ENCODE results near the gene HOXC9.

Gene HOXC9

GRCh38 chr12:53955776-53956250 lies 44.1 kb upstream of the HOXC9 start:
- Histone ChIP-seq H3K4me3 (ENCODE audit: low read length) (no peak overlapping the region), H3K36me3 (ENCODE audit: insufficient read depth, low read depth, low read length) (no peaks in the 10 kb centered on the region), H3K4me1 (ENCODE audit: insufficient read depth, low read length) (no peaks in the 10 kb centered on the region), H3K27me3 (ENCODE audit: insufficient read depth, low read length) (peaks cover 100% of the 10 kb centered on the region), H3K9ac (ENCODE audit: low read depth, low read length) (no peak overlapping the region), H3K27ac (ENCODE audit: low read length) (no peak overlapping the region), H3K9me3 (ENCODE audit: insufficient read depth, low read depth, low read length) (peaks cover 8% of the 10 kb centered on the region; the same call in 1 of the 2 replicates)

- Histone ChIP-seq H3K9me3 (ENCODE audit: insufficient read depth, low read depth, low read length) (peaks cover 8% of the 10 kb centered on the region; the same call in 1 of the 2 replicates), H3K27ac (ENCODE audit: low read length) (no peak overlapping the region), H3K4me3 (ENCODE audit: low read length) (no peak overlapping the region), H3K36me3 (ENCODE audit: insufficient read depth, low read depth, low read length) (no peaks in the 10 kb centered on the region), H3K4me1 (ENCODE audit: insufficient read depth, low read length) (no peaks in the 10 kb centered on the region), H3K9ac (ENCODE audit: low read depth, low read length) (no peak overlapping the region), H3K27me3 (ENCODE audit: insufficient read depth, low read length) (peaks cover 100% of the 10 kb centered on the region)
Observed at GRCh38 chr12:53956251-53956887, 43.6 kb upstream of the HOXC9 start.

- no peak overlapping the region for H3K9ac ChIP-seq (ENCODE audit: low read depth, low read length)
- no peaks in the 10 kb centered on the region for H3K4me1 ChIP-seq (ENCODE audit: insufficient read depth, low read length)
- no peak overlapping the region for H3K27ac ChIP-seq (ENCODE audit: low read length)
- no peak overlapping the region for H3K4me3 ChIP-seq (ENCODE audit: low read length)
- no peaks in the 10 kb centered on the region for H3K36me3 ChIP-seq (ENCODE audit: insufficient read depth, low read depth, low read length)
- peaks cover 8% of the 10 kb centered on the region; the same call in 1 of the 2 replicates for H3K9me3 ChIP-seq (ENCODE audit: insufficient read depth, low read depth, low read length)
- H3K27me3 ChIP-seq (ENCODE audit: insufficient read depth, low read length): peaks cover 100% of the 10 kb centered on the region
Observed at GRCh38 chr12:53956914-53957536, 42.9 kb upstream of the HOXC9 start.

GRCh38 chr12:53958128-53958527 lies 41.8 kb upstream of the HOXC9 start:
- H3K9ac ChIP-seq (ENCODE audit: low read depth, low read length): no peak overlapping the region
- H3K27ac ChIP-seq (ENCODE audit: low read length): no peak overlapping the region
- H3K4me3 ChIP-seq (ENCODE audit: low read length): no peak overlapping the region
- H3K27me3 ChIP-seq (ENCODE audit: insufficient read depth, low read length): peaks cover 100% of the 10 kb centered on the region
- no peaks in the 10 kb centered on the region for H3K4me1 ChIP-seq (ENCODE audit: insufficient read depth, low read length)
- no peaks in the 10 kb centered on the region for H3K36me3 ChIP-seq (ENCODE audit: insufficient read depth, low read depth, low read length)
- H3K9me3 ChIP-seq (ENCODE audit: insufficient read depth, low read depth, low read length): peaks cover 8% of the 10 kb centered on the region; the same call in 1 of the 2 replicates

GRCh38 chr12:53959314-53959713 lies 40.6 kb upstream of the HOXC9 start:
- H3K27ac ChIP-seq (ENCODE audit: low read length): no peak overlapping the region
- peaks cover 8% of the 10 kb centered on the region; the same call in 1 of the 2 replicates for H3K9me3 ChIP-seq (ENCODE audit: insufficient read depth, low read depth, low read length)
- no peak overlapping the region for H3K4me3 ChIP-seq (ENCODE audit: low read length)
- H3K9ac ChIP-seq (ENCODE audit: low read depth, low read length): no peak overlapping the region
- H3K4me1 ChIP-seq (ENCODE audit: insufficient read depth, low read length): no peaks in the 10 kb centered on the region
- peaks cover 100% of the 10 kb centered on the region for H3K27me3 ChIP-seq (ENCODE audit: insufficient read depth, low read length)
- H3K36me3 ChIP-seq (ENCODE audit: insufficient read depth, low read depth, low read length): no peaks in the 10 kb centered on the region

GRCh38 chr12:53960187-53961024 lies 39.6 kb upstream of the HOXC9 start:
- H3K27ac ChIP-seq (ENCODE audit: low read length): no peak overlapping the region
- peaks cover 8% of the 10 kb centered on the region; the same call in 1 of the 2 replicates for H3K9me3 ChIP-seq (ENCODE audit: insufficient read depth, low read depth, low read length)
- H3K27me3 ChIP-seq (ENCODE audit: insufficient read depth, low read length): peaks cover 100% of the 10 kb centered on the region
- no peaks in the 10 kb centered on the region for H3K4me1 ChIP-seq (ENCODE audit: insufficient read depth, low read length)
- H3K36me3 ChIP-seq (ENCODE audit: insufficient read depth, low read depth, low read length): no peaks in the 10 kb centered on the region
- H3K9ac ChIP-seq (ENCODE audit: low read depth, low read length): no peak overlapping the region
- H3K4me3 ChIP-seq (ENCODE audit: low read length): no peak overlapping the region

- peaks cover 8% of the 10 kb centered on the region; the same call in 1 of the 2 replicates for H3K9me3 ChIP-seq (ENCODE audit: insufficient read depth, low read depth, low read length)
- no peak overlapping the region for H3K4me3 ChIP-seq (ENCODE audit: low read length)
- no peak overlapping the region for H3K27ac ChIP-seq (ENCODE audit: low read length)
- no peaks in the 10 kb centered on the region for H3K4me1 ChIP-seq (ENCODE audit: insufficient read depth, low read length)
- H3K9ac ChIP-seq (ENCODE audit: low read depth, low read length): no peak overlapping the region
- H3K36me3 ChIP-seq (ENCODE audit: insufficient read depth, low read depth, low read length): no peaks in the 10 kb centered on the region
- peaks cover 100% of the 10 kb centered on the region for H3K27me3 ChIP-seq (ENCODE audit: insufficient read depth, low read length)
Observed at GRCh38 chr12:53961025-53961761, 38.8 kb upstream of the HOXC9 start.

GRCh38 chr12:53963005-53963404 lies 37.0 kb upstream of the HOXC9 start:
- Histone ChIP-seq H3K36me3 (ENCODE audit: insufficient read depth, low read depth, low read length) (no peaks in the 10 kb centered on the region), H3K4me1 (ENCODE audit: insufficient read depth, low read length) (no peaks in the 10 kb centered on the region), H3K4me3 (ENCODE audit: low read length) (no peak overlapping the region), H3K9ac (ENCODE audit: low read depth, low read length) (no peak overlapping the region), H3K27ac (ENCODE audit: low read length) (no peak overlapping the region), H3K9me3 (ENCODE audit: insufficient read depth, low read depth, low read length) (peaks cover 6% of the 10 kb centered on the region; the same call in 1 of the 2 replicates), H3K27me3 (ENCODE audit: insufficient read depth, low read length) (peaks cover 100% of the 10 kb centered on the region)

- H3K9me3 ChIP-seq (ENCODE audit: insufficient read depth, low read depth, low read length): peaks cover 6% of the 10 kb centered on the region; the same call in 1 of the 2 replicates
- H3K27me3 ChIP-seq (ENCODE audit: insufficient read depth, low read length): peaks cover 100% of the 10 kb centered on the region
- H3K27ac ChIP-seq (ENCODE audit: low read length): no peak overlapping the region
- no peaks in the 10 kb centered on the region for H3K36me3 ChIP-seq (ENCODE audit: insufficient read depth, low read depth, low read length)
- no peak overlapping the region for H3K4me3 ChIP-seq (ENCODE audit: low read length)
- no peak overlapping the region for H3K9ac ChIP-seq (ENCODE audit: low read depth, low read length)
- no peaks in the 10 kb centered on the region for H3K4me1 ChIP-seq (ENCODE audit: insufficient read depth, low read length)
Observed at GRCh38 chr12:53963434-53964314, 36.3 kb upstream of the HOXC9 start.

GRCh38 chr12:53964315-53964713 lies 35.6 kb upstream of the HOXC9 start:
- no peak overlapping the region for H3K4me3 ChIP-seq (ENCODE audit: low read length)
- H3K36me3 ChIP-seq (ENCODE audit: insufficient read depth, low read depth, low read length): no peaks in the 10 kb centered on the region
- peaks cover 100% of the 10 kb centered on the region for H3K27me3 ChIP-seq (ENCODE audit: insufficient read depth, low read length)
- H3K27ac ChIP-seq (ENCODE audit: low read length): no peak overlapping the region
- H3K9me3 ChIP-seq (ENCODE audit: insufficient read depth, low read depth, low read length): peaks cover 6% of the 10 kb centered on the region; the same call in 1 of the 2 replicates
- no peaks in the 10 kb centered on the region for H3K4me1 ChIP-seq (ENCODE audit: insufficient read depth, low read length)
- H3K9ac ChIP-seq (ENCODE audit: low read depth, low read length): no peak overlapping the region
